Adipose tissue (tissue), 3 donors: ENCODE measurements around the gene HAPSTR1. TPM values are rescaled to one million over a fixed set of nuclear protein-coding genes. Genes with fewer than 3 reads are reported as not detected.
"Not testable (repeated sequence)": the region's sequence is repeated elsewhere in the genome, so short reads cannot be mapped to it uniquely, and the experiment has no call there.

Source experiments
- H3K27ac ChIP-seq: one replicate; pipeline ENCODE4 v1.5.1; 2013; ENCODE audit warnings: low read depth, low read length
- WGBS, 3 donors: extraction: QIAGEN DNeasy Blood & Tissue Kit; methylation state at CpG; one replicate each; pipeline ENCODE4 v1.1.7; 2013; 5-methylcytosine and 5-hydroxymethylcytosine counted together
- polyA plus RNA-seq, 3 donors: library from polyadenylated mRNA; stranded (reverse); fragments of 200-250 nt; gene quantifications; one replicate each; pipeline ENCODE4 v1.2.3, GENCODE V29; 2013
- donor health status: healthy with polysubstance abuse.
- donor health status: Bipolar disorder and iron deficiency.
- donor health status: healthy.

HAPSTR1 gene
- polyA plus RNA-seq, 3 donors = 6.8 to 21.9 (median 18.3) TPM

GRCh38 chr16:9065077-9065476, 26.4 kb upstream of the HAPSTR1 start:
- no peak overlapping the region for H3K27ac ChIP-seq
- WGBS, 3 donors = 90 to 92% (median 90%) methylated on average over 4 of the region's 4 CpGs

- WGBS, 3 donors = 91 to 99% (median 95%) methylated on average over 2 of the region's 2 CpGs
- H3K27ac ChIP-seq = no peak overlapping the region
Measured at GRCh38 chr16:9068886-9069285, 22.6 kb upstream of the HAPSTR1 start.

GRCh38 chr16:9070254-9070653, 21.2 kb upstream of the HAPSTR1 start:
- H3K27ac ChIP-seq = no peak overlapping the region
- 57 to 67% (median 63%) methylated on average over 4 of the region's 4 CpGs for WGBS, 3 donors

GRCh38 chr16:9071377-9071776, 20.1 kb upstream of the HAPSTR1 start:
- WGBS, 3 donors = 87 to 92% (median 91%) methylated on average over 9 of the region's 9 CpGs

GRCh38 chr16:9072806-9073341, 18.6 kb upstream of the HAPSTR1 start:
- no peak overlapping the region for H3K27ac ChIP-seq
- WGBS, 3 donors = 62 to 76% (median 63%) methylated on average over 6 of the region's 6 CpGs

More at GRCh38 chr16:9071377-9071776, 20.1 kb upstream of the HAPSTR1 start:
- H3K27ac ChIP-seq = no peak overlapping the region

- H3K27ac ChIP-seq = no peak overlapping the region
- 73 to 91% (median 86%) methylated on average over 5 of the region's 5 CpGs for WGBS, 3 donors
Measured at GRCh38 chr16:9075299-9076071, 16.0 kb upstream of the HAPSTR1 start.

DNA sequence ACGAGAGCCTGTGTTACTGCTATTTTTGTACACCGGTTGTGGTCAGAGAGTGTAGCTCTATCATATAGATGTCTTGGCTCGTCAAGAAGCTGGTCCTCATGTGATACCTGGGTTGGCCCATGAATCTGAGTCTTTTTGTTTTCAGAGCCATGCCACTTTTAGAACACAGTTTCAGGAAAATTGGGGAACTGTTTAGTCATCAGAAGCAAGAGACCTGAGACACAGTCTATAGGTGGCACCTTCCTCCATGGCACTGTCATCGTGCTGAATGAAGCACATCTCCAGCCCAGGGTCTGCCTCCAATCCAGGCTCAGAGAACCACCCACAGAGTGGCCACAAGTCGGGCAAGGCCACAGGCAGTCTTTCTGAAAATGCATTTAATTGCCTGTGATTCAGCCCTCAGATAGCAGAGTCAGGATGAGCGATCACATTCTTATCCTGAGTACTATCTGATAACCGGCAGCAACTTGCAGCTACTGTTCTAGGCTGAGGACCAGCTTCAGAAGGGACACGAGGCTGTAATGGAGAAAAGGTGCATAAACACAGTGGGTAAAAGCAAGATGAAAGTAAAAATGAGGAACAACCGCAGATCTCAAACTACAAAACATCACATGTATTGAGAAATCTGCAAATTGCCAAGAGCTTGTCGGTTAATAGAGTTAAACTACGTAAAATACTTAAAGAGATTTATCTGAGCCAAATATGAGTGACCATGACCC, 14.2 kb upstream of the HAPSTR1 start:
- 73 to 80% (median 79%) methylated on average over 11 of the region's 11 CpGs for WGBS, 3 donors
- no peak overlapping the region for H3K27ac ChIP-seq

DNA sequence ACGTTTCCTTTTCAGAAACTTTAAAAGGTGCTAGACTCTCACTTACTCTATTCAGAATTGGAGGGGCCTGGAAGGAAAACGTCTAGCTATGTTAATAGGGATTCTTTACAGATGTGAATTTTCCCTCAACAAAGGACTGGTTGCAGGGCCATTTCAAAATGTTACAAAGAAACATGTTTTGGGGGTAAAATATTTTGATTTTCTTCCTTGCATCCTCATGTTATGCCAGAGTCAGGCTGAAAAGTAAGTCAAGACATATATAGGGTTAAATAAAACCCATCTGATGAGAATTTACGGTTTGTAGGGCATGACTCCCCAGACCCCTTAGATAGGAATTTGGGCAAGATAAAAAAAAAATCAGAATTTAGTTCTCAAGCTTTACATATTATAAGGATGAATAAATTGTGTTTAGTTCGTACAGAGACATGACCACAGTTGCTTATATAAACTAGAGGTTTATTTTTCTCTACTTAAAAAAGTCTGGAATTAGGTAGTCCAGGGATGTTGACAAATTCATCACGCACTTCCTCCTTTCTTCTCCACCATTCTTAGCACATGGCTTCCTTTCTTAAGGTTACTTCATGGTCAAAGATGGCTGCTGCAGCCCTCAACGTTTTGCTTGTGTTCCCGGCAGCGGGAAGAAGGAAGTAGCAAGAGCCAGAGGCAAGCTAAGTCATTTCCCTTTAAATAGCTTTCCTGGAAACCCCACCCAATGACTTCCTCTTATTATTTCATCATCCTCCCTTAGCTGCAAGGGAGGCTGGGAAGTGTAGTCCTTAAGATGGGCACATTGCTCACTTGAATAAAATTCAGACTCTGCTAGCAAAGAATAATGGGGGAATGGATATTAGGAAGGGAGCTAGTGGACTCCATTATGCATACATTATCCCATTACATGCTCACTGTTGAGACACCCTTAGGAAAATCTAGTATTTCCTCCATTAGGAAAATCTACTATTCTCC, 12.7 kb upstream of the HAPSTR1 start:
- 50 to 66% (median 55%) methylated on average over 8 of the region's 8 CpGs for WGBS, 3 donors
- H3K27ac ChIP-seq = not testable (repeated sequence)

DNA sequence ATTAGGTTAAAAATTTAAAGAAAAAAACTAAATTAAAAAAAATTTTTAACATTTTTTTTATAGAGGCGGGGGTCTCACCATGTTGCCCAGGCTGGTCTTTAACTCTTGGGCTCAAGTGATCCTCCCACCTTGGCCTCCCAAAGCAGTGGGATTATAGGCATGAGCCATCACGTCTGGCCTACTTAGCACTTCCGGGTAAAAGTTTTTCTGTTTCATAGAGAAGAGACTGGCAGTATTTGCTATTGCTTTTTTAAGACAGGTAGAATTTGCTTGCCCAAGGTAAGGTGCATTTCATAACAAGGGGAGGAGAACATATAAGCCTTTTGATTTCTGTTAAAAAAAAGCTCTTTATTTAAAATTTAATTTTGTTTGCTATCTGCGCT, 12.0 kb upstream of the HAPSTR1 start:
- 81 to 99% (median 97%) methylated on average over 4 of the region's 4 CpGs for WGBS, 3 donors

GRCh38 chr16:9081158-9081557, 10.3 kb upstream of the HAPSTR1 start:
- 30 to 58% (median 30%) methylated on average over 1 of the region's 1 CpG for WGBS, 3 donors
- no peak overlapping the region for H3K27ac ChIP-seq

More for the DNA sequence above, 12.0 kb upstream of the HAPSTR1 start:
- no peak overlapping the region for H3K27ac ChIP-seq

GRCh38 chr16:9081843-9082242, 9.6 kb upstream of the HAPSTR1 start:
- no peak overlapping the region for H3K27ac ChIP-seq
- 81 to 86% (median 84%) methylated on average over 6 of the region's 6 CpGs for WGBS, 3 donors

- WGBS, 3 donors = 82 to 84% (median 83%) methylated on average over 7 of the region's 7 CpGs
Measured at GRCh38 chr16:9082422-9082821, 9.0 kb upstream of the HAPSTR1 start.

GRCh38 chr16:9087733-9088132, 3.7 kb upstream of the HAPSTR1 start:
- WGBS, 3 donors = 82 to 98% (median 96%) methylated on average over 7 of the region's 7 CpGs

More at GRCh38 chr16:9082422-9082821, 9.0 kb upstream of the HAPSTR1 start:
- no peak overlapping the region for H3K27ac ChIP-seq

DNA sequence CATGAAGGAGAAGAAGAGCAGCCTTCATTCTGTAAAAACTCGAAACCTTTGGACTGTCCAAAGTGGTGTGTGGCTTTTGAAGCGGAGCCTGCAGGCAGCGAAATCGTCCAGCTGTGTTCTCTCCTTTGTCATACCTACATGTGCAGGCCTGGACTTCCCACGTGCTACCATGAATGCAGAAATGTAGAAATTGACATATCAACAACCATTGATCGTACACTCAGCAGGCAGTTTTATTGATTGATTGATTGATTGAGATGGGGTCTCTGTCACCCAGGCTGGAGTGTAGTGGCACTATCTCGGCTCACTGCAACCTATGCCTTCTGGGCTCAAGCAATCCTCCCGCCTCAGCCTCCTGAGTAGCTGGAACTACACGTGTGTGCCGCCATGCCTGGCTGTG, 2.6 kb upstream of the HAPSTR1 start:
- H3K27ac ChIP-seq = no peak overlapping the region
- WGBS, 3 donors = 85 to 94% (median 93%) methylated on average over 10 of the region's 10 CpGs

More at GRCh38 chr16:9087733-9088132, 3.7 kb upstream of the HAPSTR1 start:
- not testable (repeated sequence) for H3K27ac ChIP-seq

DNA sequence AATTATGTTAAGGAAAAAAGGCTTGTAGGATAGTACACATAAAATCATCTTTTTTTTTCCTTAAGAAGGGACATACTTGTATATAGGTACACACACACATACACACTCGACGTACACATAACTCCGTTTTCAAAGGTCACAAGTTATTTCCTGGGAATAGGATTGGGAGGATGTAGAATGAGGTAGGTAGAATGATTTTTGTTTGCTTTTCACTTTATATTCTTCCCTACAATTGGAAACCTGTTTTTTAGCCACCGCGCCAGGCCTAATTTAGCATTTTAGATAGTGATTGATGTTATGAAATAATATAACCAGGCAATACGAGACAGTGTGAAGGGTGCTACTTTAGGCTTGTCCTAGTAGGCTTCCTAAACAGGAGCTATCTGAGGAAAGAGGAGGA, 1.8 kb upstream of the HAPSTR1 start:
- H3K27ac ChIP-seq = no peak overlapping the region
- WGBS, 3 donors = 88 to 90% (median 89%) methylated on average over 6 of the region's 6 CpGs

DNA sequence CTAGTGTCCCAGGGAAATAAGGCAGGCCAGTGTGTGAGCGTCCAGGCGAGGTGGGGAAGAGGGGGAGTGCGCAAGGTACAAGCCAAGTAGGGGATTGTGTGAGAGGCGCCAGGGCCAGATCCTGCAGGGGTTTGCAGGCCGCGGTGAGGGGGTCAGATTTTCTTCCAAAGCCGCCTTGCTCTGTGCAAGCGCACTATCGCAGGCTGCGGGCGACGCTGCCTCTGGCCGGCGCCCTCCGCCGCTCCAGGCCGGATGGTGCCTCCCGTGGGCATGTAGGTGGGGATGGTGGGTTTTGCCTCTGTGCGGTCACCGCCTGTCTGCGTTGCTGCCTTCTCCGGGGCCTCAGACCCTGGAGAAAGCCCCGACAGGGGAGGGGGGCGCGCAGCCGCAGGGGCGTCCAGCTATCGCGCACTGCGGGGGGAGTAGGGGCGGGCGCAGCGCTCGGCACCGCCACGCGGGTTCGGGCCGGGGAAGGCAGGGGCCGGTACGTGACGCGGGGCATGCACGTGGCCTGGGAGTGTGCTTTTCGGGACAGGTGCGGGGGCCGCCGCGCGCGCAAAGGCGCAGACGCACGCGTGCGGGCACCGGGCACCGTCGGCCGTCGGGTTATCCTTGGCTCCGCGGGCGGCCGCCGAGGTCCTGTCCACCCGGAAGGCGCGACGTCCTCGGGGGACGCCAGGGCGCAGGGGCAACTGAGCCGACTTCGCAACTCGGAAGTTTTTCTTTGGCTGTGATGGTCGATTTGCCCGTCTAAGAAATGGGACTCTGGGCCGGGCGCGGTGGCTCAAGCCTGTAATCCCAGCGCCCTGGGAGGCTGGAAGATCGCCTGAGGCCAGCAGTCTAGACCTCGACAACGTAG, 1.1 kb upstream of the HAPSTR1 start:
- H3K27ac ChIP-seq = peak overlapping the region; percentile 17
- 3 to 6% (median 3%) methylated on average over 83 to 85 of the region's 85 CpGs for WGBS, 3 donors

- WGBS, 3 donors = 0 to 1% (median 0%) methylated on average over 40 to 51 of the region's 51 CpGs
- H3K27ac ChIP-seq = peak overlapping the region; percentile 98
Measured at GRCh38 chr16:9091867-9092281, 430 bp downstream of the HAPSTR1 start.
